Measurements from ENCODE around the gene EGFR. TPM values are rescaled to one million over a fixed set of nuclear protein-coding genes. Genes with fewer than 3 reads are reported as not detected.

EGFR gene
- total RNA-seq, 2 donors from 2014 or later, result 54.8 to 56.7 TPM

GRCh38 chr7:55142919-55143600, 124.2 kb downstream of the EGFR start:
- H3K27me3 ChIP-seq (replicated peaks; ENCODE audit: insufficient read depth), result no peaks in the 10 kb centered on the region
- peaks cover 15% of the 10 kb centered on the region for H3K36me3 ChIP-seq
- no peak for ATAC-seq (ENCODE audit: insufficient number of reproducible peaks, low FRiP score, low read depth)
- peaks cover 3 to 10% of the 10 kb centered on the region in 2 donors for H3K4me1 ChIP-seq (ENCODE audit: control insufficient read depth in 1 of 2, low read depth in 2 of 2)
- no peak for DNase-seq (ENCODE audit: low spot score)
- TF ChIP-seq CTCF (IDR thresholded peaks at IDR 0.05), result no peak
- no peak overlapping the region for H3K4me3 ChIP-seq
- no peak overlapping the region for H3K27ac ChIP-seq
- no peaks in the 10 kb centered on the region for H3K9me3 ChIP-seq

- Histone ChIP-seq H3K27me3 (replicated peaks; ENCODE audit: insufficient read depth) (no peaks in the 10 kb centered on the region), H3K4me3 (no peak overlapping the region), H3K27ac (no peak overlapping the region), H3K9me3 (no peaks in the 10 kb centered on the region), H3K36me3 (peaks cover 15% of the 10 kb centered on the region), H3K4me1 (ENCODE audit: control insufficient read depth in 1 of 2, low read depth in 2 of 2) (peaks cover 3 to 10% of the 10 kb centered on the region in 2 donors)
- no peak for TF ChIP-seq CTCF (IDR thresholded peaks at IDR 0.05)
- DNase-seq (ENCODE audit: low spot score) (no peak), ATAC-seq (ENCODE audit: insufficient number of reproducible peaks, low FRiP score, low read depth) (no peak)
Measured at GRCh38 chr7:55144333-55145317, 125.8 kb downstream of the EGFR start.

- Histone ChIP-seq H3K27me3 (replicated peaks; ENCODE audit: insufficient read depth) (no peaks in the 10 kb centered on the region), H3K9me3 (no peaks in the 10 kb centered on the region), H3K27ac (no peak overlapping the region), H3K4me3 (no peak overlapping the region), H3K4me1 (ENCODE audit: control insufficient read depth in 1 of 2, low read depth in 2 of 2) (peaks cover 0 to 4% of the 10 kb centered on the region in 2 donors), H3K36me3 (peaks cover 21% of the 10 kb centered on the region)
- ATAC-seq (ENCODE audit: insufficient number of reproducible peaks, low FRiP score, low read depth) (no peak), DNase-seq (ENCODE audit: low spot score) (no peak)
- TF ChIP-seq CTCF (IDR thresholded peaks at IDR 0.05), result no peak
Measured at GRCh38 chr7:55145606-55146005, 126.8 kb downstream of the EGFR start.

GRCh38 chr7:55147101-55147500, 128.3 kb downstream of the EGFR start:
- H3K4me3 ChIP-seq, result no peak overlapping the region
- no peaks in the 10 kb centered on the region for H3K4me1 ChIP-seq (ENCODE audit: control insufficient read depth in 1 of 2, low read depth in 2 of 2)
- H3K27me3 ChIP-seq (replicated peaks; ENCODE audit: insufficient read depth), result no peaks in the 10 kb centered on the region
- ATAC-seq (ENCODE audit: insufficient number of reproducible peaks, low FRiP score, low read depth) (no peak), DNase-seq (ENCODE audit: low spot score) (no peak)
- H3K36me3 ChIP-seq, result peaks cover 27% of the 10 kb centered on the region
- H3K27ac ChIP-seq, result no peak overlapping the region
- no peak for TF ChIP-seq CTCF (IDR thresholded peaks at IDR 0.05)
- no peaks in the 10 kb centered on the region for H3K9me3 ChIP-seq

- ATAC-seq (ENCODE audit: insufficient number of reproducible peaks, low FRiP score, low read depth) (no peak), DNase-seq (ENCODE audit: low spot score) (no peak)
- no peak overlapping the region for H3K27ac ChIP-seq
- H3K27me3 ChIP-seq (replicated peaks; ENCODE audit: insufficient read depth), result no peaks in the 10 kb centered on the region
- peaks cover 33% of the 10 kb centered on the region for H3K36me3 ChIP-seq
- H3K4me1 ChIP-seq (ENCODE audit: control insufficient read depth in 1 of 2, low read depth in 2 of 2), result no peaks in the 10 kb centered on the region
- H3K9me3 ChIP-seq, result no peaks in the 10 kb centered on the region
- no peak overlapping the region for H3K4me3 ChIP-seq
- TF ChIP-seq CTCF (IDR thresholded peaks at IDR 0.05), result no peak
Measured at GRCh38 chr7:55147736-55148135, 128.9 kb downstream of the EGFR start.

All from thoracic aorta (tissue), 2 donors.